NT2/D1 (cell line): ENCODE results near the gene GPR171.
"Not testable (repeated sequence)": the region's sequence is repeated elsewhere in the genome, so short reads cannot be mapped to it uniquely, and the experiment has no call there.

ENCODE experiments used
- YY1 ChIP-seq: IDR thresholded peaks from 2 replicates; pipeline ENCODE4 v1.6.1; 2011; ENCODE audit not compliant: insufficient read length, insufficient read depth
- ZNF274 ChIP-seq: IDR thresholded peaks from 2 replicates; pipeline ENCODE4 v1.6.1; 2011; ENCODE audit warnings: mild to moderate bottlenecking, low read depth, low read length

DNA sequence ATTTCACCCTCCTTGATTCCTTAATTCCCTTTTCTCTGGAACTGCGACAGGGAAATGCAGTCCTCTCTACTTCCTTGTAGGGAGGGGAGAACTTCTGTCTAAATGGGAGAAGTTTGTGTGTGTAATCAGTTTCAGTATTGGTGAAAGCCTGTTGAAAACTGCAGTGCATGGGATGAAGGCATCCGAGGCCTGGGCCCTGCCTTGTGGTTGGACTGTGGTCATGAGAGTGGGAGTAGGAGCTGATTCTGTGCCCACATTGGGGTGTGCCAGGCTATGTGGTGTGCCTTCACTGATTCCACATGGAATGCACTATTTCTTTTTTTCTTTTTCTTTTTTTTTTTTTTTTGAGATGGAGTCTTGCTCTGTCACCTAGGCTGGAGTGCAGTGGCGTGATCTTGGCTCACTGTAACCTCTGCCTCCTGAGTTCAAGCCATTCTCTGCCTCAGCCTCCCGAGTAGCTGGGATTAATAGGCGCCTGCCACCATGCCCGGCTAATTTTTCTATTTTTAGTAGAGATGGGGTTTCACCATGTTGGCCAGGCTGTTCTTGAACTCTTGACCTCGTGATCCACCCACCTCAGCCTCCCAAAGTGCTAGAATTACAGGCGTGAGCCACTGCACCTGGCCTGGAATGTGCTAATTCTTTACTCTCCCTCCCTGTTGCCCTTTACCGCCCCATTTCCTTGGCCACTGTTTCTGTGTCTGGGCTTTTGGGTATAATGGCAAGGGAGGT, 32.9 kb downstream of the GPR171 start:
- TF ChIP-seq ZNF274, YY1: not testable (repeated sequence)
